Body of pancreas (tissue), 4 donors: ENCODE results near the gene DNMBP. TPM values are rescaled to one million over a fixed set of nuclear protein-coding genes. Genes with fewer than 3 reads are reported as not detected.
"Not testable (repeated sequence)": the region's sequence is repeated elsewhere in the genome, so short reads cannot be mapped to it uniquely, and the experiment has no call there.

Source experiments
- ATAC-seq: fragments of 150-250 bp; one replicate; pipeline ENCODE4 v1.9.1; 2016
- DNase-seq, 4 donors: peaks; one replicate each; pipeline ENCODE4 v3.0.0-alpha.2; 2019
- H3K27ac ChIP-seq, 4 donors: fragments of 200-600 bp; sonication (generic); 1 replicate in 3 of 4; 2 replicates in 1 of 4; pipeline versions ENCODE4 v1.5.1 to v1.6.1; 2016 to 2019; ENCODE audit warnings: mild to moderate bottlenecking in 1 of 4, mixed read lengths in 1 of 4, moderate library complexity in 1 of 4
- H3K27me3 ChIP-seq, 2 donors: fragments of 200-600 bp; sonication (generic); one replicate each; pipeline ENCODE4 v1.6.0; 2016; ENCODE audit warnings: mild to moderate bottlenecking in 1 of 2
- H3K36me3 ChIP-seq, 2 donors: fragments of 200-600 bp; sonication (generic); replicated peaks in 1 of 2; 2 replicates each; pipeline ENCODE4 v1.5.1; 2016; ENCODE audit warnings: low read depth in 2 of 2; ENCODE audit not compliant: insufficient read depth in 1 of 2
- H3K4me1 ChIP-seq: fragments of 200-600 bp; sonication (generic); one replicate; pipeline ENCODE4 v1.6.0; 2016
- H3K4me3 ChIP-seq, 2 donors: fragments of 200-600 bp; sonication (generic); 1 replicate in 1 of 2; 2 replicates in 1 of 2; pipeline ENCODE4 v1.5.1; 2016 to 2019
- H3K9me3 ChIP-seq, 3 donors: fragments of 200-600 bp; sonication (generic); 1 replicate in 2 of 3; 2 replicates in 1 of 3; pipeline ENCODE4 v1.5.1; 2016
- CTCF ChIP-seq, 7 experiments: fragments of 450-650 bp in 4 of 7; fragments of 200-600 bp in 3 of 7; sonication (generic) in 3 of 7; IDR thresholded peaks; one replicate each; pipeline ENCODE4 v1.5.1; 2016 to 2019; ENCODE audit warnings: antibody characterized with exemption in 7 of 7
- POLR2A ChIP-seq, 3 donors: fragments of 450-650 bp; IDR thresholded peaks; one replicate each; pipeline ENCODE4 v1.6.1; 2016; ENCODE audit warnings: antibody characterized with exemption in 3 of 3, mild to moderate bottlenecking in 2 of 3
- WGBS, 2 donors: methylation state at CpG; one replicate each; pipeline ENCODE4 v1.1.5; 2017; 5-methylcytosine and 5-hydroxymethylcytosine counted together
- intact Hi-C: fragments of 100-400 bp; cut with DNase I; formaldehyde crosslinking; loops from one replicate; pipeline ENCODE4 v1.15.1; 2023
- total RNA-seq, 2 donors: library from RNA; depleted of rRNA; stranded (reverse); fragments of >200 nt; gene quantifications; one replicate each; pipeline ENCODE4 v1.1.0, GENCODE V29; 2016

The DNMBP gene
- total RNA-seq, 2 donors from 2014 or later: 11.5 to 19.2 TPM

- 41 to 63% methylated on average over 3 of the region's 3 CpGs for WGBS, 2 donors
- intact Hi-C loops: loop anchor here (10.0 kb wide), 1 partner anchor 115 kb away; no protein-coding TSS in a partner anchor
- ATAC-seq (no peak), DNase-seq (no peak)
- TF ChIP-seq POLR2A (IDR thresholded peaks at IDR 0.05) (no peak), CTCF (IDR thresholded peaks at IDR 0.05) (no peak)
- Histone ChIP-seq H3K36me3 (no peaks in the 10 kb centered on the region), H3K27ac (no peak overlapping the region), H3K4me3 (no peak overlapping the region), H3K4me1 (no peaks in the 10 kb centered on the region), H3K9me3 (no peaks in the 10 kb centered on the region), H3K27me3 (no peaks in the 10 kb centered on the region)
Observed at GRCh38 chr10:100019787-100020141, 10.0 kb upstream of the DNMBP start.

GRCh38 chr10:100014071-100014762 lies 4.5 kb upstream of the DNMBP start:
- Histone ChIP-seq H3K4me1 (peaks cover under 1% of the 10 kb centered on the region), H3K9me3 (no peaks in the 10 kb centered on the region), H3K27me3 (no peaks in the 10 kb centered on the region), H3K36me3 (no peaks in the 10 kb centered on the region), H3K27ac (no peak overlapping the region), H3K4me3 (no peak overlapping the region)
- DNase-seq: no peak
- intact Hi-C loops: loop anchor here (10.0 kb wide), 1 partner anchor 109 kb away; no protein-coding TSS in a partner anchor
- ATAC-seq: no peak
- TF ChIP-seq POLR2A (IDR thresholded peaks at IDR 0.05): no peak
- no peak for TF ChIP-seq CTCF (IDR thresholded peaks at IDR 0.05)
- WGBS, 2 donors: 74 to 78% methylated on average over 5 of the region's 5 CpGs

- intact Hi-C loops: loop anchor here (10.0 kb wide), 1 partner anchor 109 kb away; no protein-coding TSS in a partner anchor
- TF ChIP-seq CTCF (IDR thresholded peaks at IDR 0.05) (no peak), POLR2A (IDR thresholded peaks at IDR 0.05) (no peak)
- Histone ChIP-seq H3K4me1 (peaks cover 6% of the 10 kb centered on the region), H3K36me3 (no peaks in the 10 kb centered on the region), H3K4me3 (no peak overlapping the region), H3K27me3 (no peaks in the 10 kb centered on the region), H3K27ac (no peak overlapping the region), H3K9me3 (no peaks in the 10 kb centered on the region)
- DNase-seq (no peak), ATAC-seq (no peak)
- 77 to 79% methylated on average over 1 of the region's 1 CpG for WGBS, 2 donors
Observed at GRCh38 chr10:100013621-100014020, 3.9 kb upstream of the DNMBP start.

GRCh38 chr10:100011906-100012305 lies 2.2 kb upstream of the DNMBP start:
- intact Hi-C loops: loop anchor here (10.0 kb wide), 1 partner anchor 107 kb away; no protein-coding TSS in a partner anchor
- not testable (repeated sequence) for DNase-seq

GRCh38 chr10:100009283-100009792 lies 409 bp downstream of the DNMBP start:
- TF ChIP-seq POLR2A (IDR thresholded peaks at IDR 0.05) (peak in 2 of 3 donors; percentile 30 to 38), CTCF (IDR thresholded peaks at IDR 0.05) (peak in 4 of 7 experiments; percentile 32 to 44 (median 38))
- H3K27me3 ChIP-seq: no peaks in the 10 kb centered on the region
- peak overlapping the region; percentile 43 to 52 for H3K4me3 ChIP-seq
- H3K4me1 ChIP-seq: peaks cover 16% of the 10 kb centered on the region
- intact Hi-C loops: no loop called here
- peak overlapping the region; percentile 41 to 75 (median 70) for H3K27ac ChIP-seq
- no peaks in the 10 kb centered on the region for H3K9me3 ChIP-seq
- WGBS, 2 donors: 0% methylated on average over 5 to 40 of the region's 45 CpGs
- peak; percentile 83 for ATAC-seq
- peak; percentile 16 to 74 (median 36) for DNase-seq
- H3K36me3 ChIP-seq: no peaks in the 10 kb centered on the region

More at GRCh38 chr10:100011906-100012305, 2.2 kb upstream of the DNMBP start:
- WGBS, 2 donors: 87 to 88% methylated on average over 20 of the region's 20 CpGs
- not testable (repeated sequence) for H3K36me3 ChIP-seq, H3K4me3 ChIP-seq, ATAC-seq, H3K9me3 ChIP-seq, H3K27me3 ChIP-seq, H3K27ac ChIP-seq
- H3K4me1 ChIP-seq: peaks cover 16% of the 10 kb centered on the region
